GM18526 (cell line): ENCODE data around the gene TEX22.

Source experiments
- POLR2A ChIP-seq: IDR thresholded peaks from 3 replicates; pipeline ENCODE4 v1.6.1; 2011; ENCODE audit not compliant: insufficient read length; ENCODE audit errors: extremely low read depth

Gene TEX22

DNA sequence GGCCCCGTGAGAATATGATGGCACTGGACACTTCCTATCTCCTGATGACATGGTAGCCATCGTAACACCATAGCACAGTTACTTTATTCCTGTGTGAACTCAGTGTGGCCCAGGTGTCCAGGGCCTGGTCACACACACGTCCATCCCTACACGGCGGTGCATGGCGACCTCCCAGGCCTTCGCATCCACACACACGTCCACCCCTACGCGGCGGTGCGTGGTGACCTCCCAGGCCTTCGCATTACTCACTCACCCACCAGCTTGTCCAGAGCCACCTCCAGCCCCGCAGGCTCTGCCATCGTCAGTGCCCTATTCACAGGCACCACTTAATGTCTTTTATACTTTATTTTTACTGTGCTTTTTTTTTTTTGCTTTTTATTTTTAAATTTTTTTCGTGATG lies 39.4 kb upstream of the TEX22 start:
- TF ChIP-seq POLR2A, result no peak

GRCh38 chr14:105363847-105364708 lies 34.3 kb upstream of the TEX22 start:
- no peak for TF ChIP-seq POLR2A

DNA sequence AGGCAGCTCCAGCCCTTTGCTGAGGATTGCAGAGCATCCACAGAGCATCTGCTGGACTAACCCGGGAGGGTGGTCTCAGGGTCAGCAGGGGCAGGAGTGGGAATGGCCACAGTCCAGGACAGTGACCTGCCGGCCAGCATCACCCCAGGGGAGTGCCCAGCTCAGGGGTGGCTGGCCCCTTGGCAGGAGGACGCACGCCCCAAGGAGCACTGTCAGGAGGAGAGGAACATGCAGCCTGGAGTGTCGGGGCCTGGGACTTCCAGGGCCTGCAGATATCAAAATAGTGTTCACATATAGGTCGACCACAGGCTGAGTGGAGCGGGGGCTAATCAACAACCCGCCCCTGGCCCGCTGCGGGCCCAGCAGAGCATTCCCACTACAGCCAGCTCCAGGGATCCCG lies 33.2 kb upstream of the TEX22 start:
- no peak for TF ChIP-seq POLR2A

GRCh38 chr14:105365681-105366080 lies 32.7 kb upstream of the TEX22 start:
- TF ChIP-seq POLR2A, result no peak

DNA sequence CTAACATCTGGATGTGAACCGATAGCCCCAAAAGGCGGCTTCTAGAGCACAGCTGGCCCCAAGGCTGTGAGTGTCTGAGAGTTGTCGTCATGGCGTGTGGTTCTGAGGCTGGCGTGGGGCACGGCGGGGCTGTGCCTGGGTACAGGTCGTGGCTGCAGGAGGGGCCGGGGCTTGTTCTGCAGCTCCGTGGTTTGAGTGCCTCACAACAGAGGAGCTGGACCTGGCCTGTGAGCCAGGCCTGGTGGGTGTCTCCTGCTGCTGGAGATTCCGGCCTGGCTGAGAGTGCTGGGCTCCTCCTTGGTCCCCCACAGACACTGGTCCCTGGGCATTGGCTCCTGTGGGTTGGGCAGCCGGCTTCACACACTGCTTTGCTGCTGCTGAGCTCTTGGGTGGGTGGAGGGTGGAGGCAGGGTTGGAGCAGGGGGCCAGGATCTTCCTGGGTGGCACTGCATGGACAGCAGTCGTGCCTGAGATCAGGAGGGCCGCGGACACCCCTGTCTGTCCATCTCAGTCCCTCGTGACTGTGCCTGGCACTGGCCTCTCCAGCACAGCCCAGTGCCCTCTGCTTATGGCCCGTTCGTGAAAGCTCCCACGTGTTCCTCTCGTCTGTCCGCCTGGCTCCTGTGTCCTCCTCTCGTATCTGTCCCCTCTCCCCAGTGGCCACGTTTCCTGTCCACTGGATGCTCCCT lies 31.8 kb upstream of the TEX22 start:
- no peak for TF ChIP-seq POLR2A

GRCh38 chr14:105367116-105368031 lies 31.0 kb upstream of the TEX22 start:
- TF ChIP-seq POLR2A, result no peak

DNA sequence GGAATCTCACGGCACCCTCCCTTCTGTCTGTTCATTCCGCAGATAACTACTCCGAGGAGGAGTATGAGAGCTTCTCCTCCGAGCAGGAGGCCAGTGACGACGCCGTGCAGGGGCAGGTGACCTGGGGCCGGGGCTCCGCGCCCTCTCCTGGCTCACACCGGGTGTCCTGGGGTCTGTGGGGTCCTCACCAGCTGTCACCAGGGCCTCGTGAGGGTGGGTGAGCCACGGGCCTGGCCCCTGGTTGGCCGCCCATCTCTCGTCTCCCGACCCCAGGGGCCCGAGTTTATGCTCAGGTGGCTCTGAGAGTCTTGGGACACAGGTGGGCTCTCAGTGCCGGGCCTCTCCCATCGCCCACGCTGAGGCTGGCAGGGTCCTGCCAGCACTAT lies 30.3 kb upstream of the TEX22 start:
- no peak for TF ChIP-seq POLR2A

DNA sequence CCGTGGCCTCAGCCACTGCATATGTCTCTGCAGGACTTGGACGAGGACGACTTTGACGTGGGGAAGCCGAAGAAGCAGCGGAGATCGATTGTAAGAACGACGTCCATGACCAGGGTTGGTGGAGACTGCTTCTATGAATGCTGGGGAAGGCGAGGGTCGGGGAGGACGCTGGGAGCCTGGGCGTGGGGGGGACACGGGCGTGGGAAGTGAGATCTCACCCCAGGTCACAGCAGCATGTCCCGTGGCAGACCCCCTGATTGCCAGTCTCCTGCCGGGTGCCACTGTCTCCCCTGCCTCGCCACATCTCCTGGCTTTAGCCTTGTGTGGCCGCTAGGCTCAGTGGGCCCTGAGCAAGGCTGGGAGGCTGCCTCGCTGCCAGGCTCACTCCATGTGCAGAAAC lies 29.9 kb upstream of the TEX22 start:
- no peak for TF ChIP-seq POLR2A

DNA sequence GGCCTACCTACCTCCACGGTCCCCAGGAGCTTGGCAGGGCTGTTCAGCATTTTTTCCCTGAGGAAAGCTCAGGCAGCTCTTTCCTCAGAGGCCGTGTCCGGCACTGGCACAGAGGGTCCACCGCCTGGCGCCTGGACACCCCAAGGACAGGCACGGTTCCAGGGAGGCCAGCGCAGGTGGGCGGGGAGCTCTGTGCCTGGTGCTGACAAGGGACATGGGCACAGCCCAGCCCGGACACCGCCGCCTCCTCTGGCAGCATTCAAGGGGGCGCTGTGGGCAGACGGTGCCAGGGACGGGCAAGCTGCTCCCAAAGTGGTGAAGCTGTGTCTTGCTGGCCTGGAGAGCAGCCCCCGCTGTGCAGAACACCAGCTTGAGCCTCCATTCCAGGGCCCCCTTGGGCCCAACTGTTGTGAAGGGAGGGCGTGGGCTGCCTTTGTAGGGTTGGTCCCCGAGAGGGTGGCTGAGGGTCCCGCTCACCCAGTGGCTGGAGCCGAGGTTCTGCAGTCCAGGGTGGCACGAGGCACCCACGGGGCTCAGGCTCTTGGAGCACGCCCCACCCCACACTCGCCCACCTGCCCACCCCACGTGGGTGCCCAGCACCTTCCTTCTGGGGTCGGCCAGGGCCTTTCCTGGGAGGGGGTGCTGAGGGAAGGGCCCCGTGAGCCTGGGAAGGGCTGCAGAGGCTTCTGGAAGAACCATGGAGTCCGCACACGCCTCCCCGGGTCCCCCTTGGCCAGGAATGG lies 29.3 kb upstream of the TEX22 start:
- TF ChIP-seq POLR2A, result no peak

- TF ChIP-seq POLR2A, result no peak
Observed at GRCh38 chr14:105369653-105370040, 28.7 kb upstream of the TEX22 start.

- TF ChIP-seq POLR2A, result no peak
Observed at GRCh38 chr14:105374389-105374788, 23.9 kb upstream of the TEX22 start.

GRCh38 chr14:105375635-105376057 lies 22.7 kb upstream of the TEX22 start:
- TF ChIP-seq POLR2A, result no peak

- TF ChIP-seq POLR2A, result no peak
Observed at GRCh38 chr14:105376521-105377440, 21.6 kb upstream of the TEX22 start.
